Hepatocyte (in vitro differentiated cells): ENCODE results near the gene ZKSCAN3.

Experiments
- EZH2 ChIP-seq: fragments of 200-600 bp; sonication (generic); IDR thresholded peaks from 2 replicates; pipeline ENCODE4 v1.6.1; 2016; ENCODE audit warnings: antibody characterized with exemption, mild to moderate bottlenecking, borderline replicate concordance
- EZH2phosphoT487 ChIP-seq: fragments of 200-600 bp; sonication (generic); IDR thresholded peaks from one replicate; pipeline ENCODE4 v1.6.1; 2018; ENCODE audit warnings: antibody characterized with exemption, mild to moderate bottlenecking, low read depth, moderate library complexity; ENCODE audit not compliant: unreplicated experiment, severe bottlenecking
- TF ChIP-seq, protein P1 (sequence below): fragments of 200-600 bp; sonication (generic); IDR thresholded peaks from 2 replicates; pipeline ENCODE4 v1.5.1; 2016; ENCODE audit warnings: antibody characterized with exemption, mild to moderate bottlenecking; ENCODE audit not compliant: poor library complexity

DNA sequence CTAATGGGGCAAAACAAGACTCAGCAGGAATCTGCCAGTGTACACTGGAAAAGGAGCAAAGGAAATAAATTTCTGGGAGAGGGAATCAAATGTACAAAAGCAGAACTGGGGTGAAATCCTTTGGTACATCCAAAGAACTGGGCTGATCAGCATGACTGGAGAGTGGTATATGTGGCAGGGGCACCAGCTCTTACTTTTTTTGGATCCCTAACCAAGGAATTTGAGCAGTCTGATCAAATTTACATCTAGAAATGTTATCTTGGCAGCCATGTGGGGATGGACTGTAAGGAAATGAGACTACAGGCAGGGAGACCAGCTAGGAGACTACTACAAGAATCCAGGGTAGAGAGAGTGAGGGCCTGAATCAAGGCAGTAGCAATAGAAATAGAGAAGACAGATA, 12.6 kb upstream of the ZKSCAN3 start:
- TF ChIP-seq, protein P1, sequence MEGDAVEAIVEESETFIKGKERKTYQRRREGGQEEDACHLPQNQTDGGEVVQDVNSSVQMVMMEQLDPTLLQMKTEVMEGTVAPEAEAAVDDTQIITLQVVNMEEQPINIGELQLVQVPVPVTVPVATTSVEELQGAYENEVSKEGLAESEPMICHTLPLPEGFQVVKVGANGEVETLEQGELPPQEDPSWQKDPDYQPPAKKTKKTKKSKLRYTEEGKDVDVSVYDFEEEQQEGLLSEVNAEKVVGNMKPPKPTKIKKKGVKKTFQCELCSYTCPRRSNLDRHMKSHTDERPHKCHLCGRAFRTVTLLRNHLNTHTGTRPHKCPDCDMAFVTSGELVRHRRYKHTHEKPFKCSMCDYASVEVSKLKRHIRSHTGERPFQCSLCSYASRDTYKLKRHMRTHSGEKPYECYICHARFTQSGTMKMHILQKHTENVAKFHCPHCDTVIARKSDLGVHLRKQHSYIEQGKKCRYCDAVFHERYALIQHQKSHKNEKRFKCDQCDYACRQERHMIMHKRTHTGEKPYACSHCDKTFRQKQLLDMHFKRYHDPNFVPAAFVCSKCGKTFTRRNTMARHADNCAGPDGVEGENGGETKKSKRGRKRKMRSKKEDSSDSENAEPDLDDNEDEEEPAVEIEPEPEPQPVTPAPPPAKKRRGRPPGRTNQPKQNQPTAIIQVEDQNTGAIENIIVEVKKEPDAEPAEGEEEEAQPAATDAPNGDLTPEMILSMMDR, result no peak
- TF ChIP-seq EZH2 (no peak), EZH2phosphoT487 (no peak)
